PC-3 (cell line): Measurements from ENCODE around the gene ELANE. TPM values are rescaled to one million over a fixed set of nuclear protein-coding genes. Genes with fewer than 3 reads are reported as not detected.

Experiments
- ATAC-seq: fragments of 200-7000 bp; cut with Tn5 transposase; 2 replicates; pipeline ENCODE4 v1.9.1; 2020; ENCODE audit warnings: mild to moderate bottlenecking, moderate library complexity
- BruUV-seq: library from RNA; stranded (reverse); fragments of 400-500 nt; replicated peaks from 2 replicates; lab custom pipeline; 2021; lab: Mats Ljungman, UMichigan
- CTCF ChIA-PET: fragments of 300-600 bp; sonication (Branson Sonifier 250); formaldehyde crosslinking; loops from one replicate; lab custom pipeline; 2022; ENCODE audit warnings: antibody characterized with exemption; lab: Charles Lee
- POLR2A ChIA-PET: fragments of 300-600 bp; sonication (Branson Sonifier 250); formaldehyde crosslinking; loops from one replicate; lab custom pipeline; 2022; ENCODE audit warnings: antibody characterized with exemption; ENCODE audit not compliant: unreplicated experiment; lab: Charles Lee
- DNase-seq: peaks from one replicate; pipeline ENCODE4 v3.0.0-alpha.2; 2015
- H2AFZ ChIP-seq: fragments of 300-600 bp; sonication (generic); 2 replicates; pipeline ENCODE4 v1.6.0; 2016; ENCODE audit warnings: antibody characterized with exemption, low read length
- H3F3A ChIP-seq: fragments of 300-600 bp; sonication (generic); one replicate; pipeline ENCODE4 v1.6.0; 2017; ENCODE audit warnings: antibody characterized with exemption, low read length, control low read depth, mild to moderate bottlenecking; ENCODE audit not compliant: unreplicated experiment
- H3K27ac ChIP-seq: fragments of 300-600 bp; sonication (generic); 2 replicates; pipeline ENCODE4 v1.5.1; 2016; ENCODE audit warnings: mild to moderate bottlenecking, low read length
- H3K27me3 ChIP-seq: fragments of 300-600 bp; sonication (generic); 2 replicates; pipeline ENCODE4 v1.6.1; 2016; ENCODE audit warnings: low read length, mixed read lengths
- H3K36me3 ChIP-seq: fragments of 300-600 bp; sonication (generic); 2 replicates; pipeline ENCODE4 v1.6.1; 2016; ENCODE audit warnings: low read depth, mixed run types, low read length, mixed read lengths
- H3K4me1 ChIP-seq: fragments of 300-600 bp; sonication (generic); 2 replicates; pipeline ENCODE4 v1.5.1; 2016; ENCODE audit warnings: low read length; ENCODE audit not compliant: insufficient read depth
- H3K4me2 ChIP-seq: fragments of 300-600 bp; sonication (generic); 2 replicates; pipeline ENCODE4 v1.6.0; 2016; ENCODE audit warnings: low read length
- H3K4me3 ChIP-seq: fragments of 300-600 bp; sonication (generic); 2 replicates; pipeline ENCODE4 v1.5.1; 2016; ENCODE audit warnings: mild to moderate bottlenecking, low read length, mixed read lengths
- H3K79me2 ChIP-seq: fragments of 300-600 bp; sonication (generic); 2 replicates; pipeline ENCODE4 v1.6.1; 2017; ENCODE audit warnings: low read length, mixed read lengths
- H3K9ac ChIP-seq: fragments of 300-600 bp; sonication (generic); 2 replicates; pipeline ENCODE4 v1.6.0; 2016; ENCODE audit warnings: mild to moderate bottlenecking, low read length
- H3K9me2 ChIP-seq: fragments of 300-600 bp; sonication (generic); replicated peaks from 2 replicates; pipeline ENCODE4 v1.6.1; 2016; ENCODE audit warnings: mixed run types, low read length, mixed read lengths
- H3K9me3 ChIP-seq: fragments of 300-600 bp; sonication (generic); 2 replicates; pipeline ENCODE4 v1.6.1; 2016; ENCODE audit warnings: low read length, mixed read lengths
- H4K20me1 ChIP-seq: fragments of 300-600 bp; sonication (generic); 2 replicates; pipeline ENCODE4 v1.6.1; 2016; ENCODE audit warnings: low read length, mixed read lengths
- CTCF ChIP-seq: fragments of 300-600 bp; sonication (generic); conservative IDR thresholded peaks from 2 replicates; pipeline ENCODE4 v1.5.1; 2017; ENCODE audit warnings: antibody characterized with exemption, low read depth, mild to moderate bottlenecking, low read length
- EZH2 ChIP-seq: fragments of 300-600 bp; sonication (generic); IDR thresholded peaks from one replicate; pipeline ENCODE4 v1.6.1; 2017; ENCODE audit warnings: antibody characterized with exemption, mild to moderate bottlenecking, low read length; ENCODE audit not compliant: unreplicated experiment
- EZH2phosphoT487 ChIP-seq: fragments of 300-600 bp; sonication (generic); IDR thresholded peaks from 2 replicates; pipeline ENCODE4 v1.6.1; 2018; ENCODE audit warnings: mild to moderate bottlenecking, antibody characterized with exemption, low read length, borderline replicate concordance
- intact Hi-C: fragments of 100-400 bp; cut with micrococcal nuclease; formaldehyde crosslinking; loops from 2 replicates; pipeline ENCODE4 v1.9.0; 2023
- total RNA-seq: library from RNA; depleted of rRNA; stranded (reverse); fragments of >200 nt; gene quantifications from 2 replicates; pipeline ENCODE4 v1.2.3, GENCODE V29; 2014

The ELANE gene
- total RNA-seq, 1 experiment from 2014 or later, result not detected

- H3K4me1 ChIP-seq, result peaks cover 9% of the 10 kb centered on the region; the same call in 1 of the 2 replicates
- DNase-seq, result no peak
- H2AFZ ChIP-seq, result no peak overlapping the region
- H4K20me1 ChIP-seq, result no peaks in the 10 kb centered on the region
- H3K27me3 ChIP-seq, result no peaks in the 10 kb centered on the region
- no peaks in the 10 kb centered on the region for H3K79me2 ChIP-seq
- no peak overlapping the region for H3K4me3 ChIP-seq
- H3F3A ChIP-seq, result no peaks in the 10 kb centered on the region
- H3K9me3 ChIP-seq, result no peaks in the 10 kb centered on the region
- H3K27ac ChIP-seq, result no peak overlapping the region
- ChIA-PET CTCF (no interaction called here), POLR2A (no interaction called here)
- ATAC-seq, result no peak
- TF ChIP-seq EZH2 (no peak), EZH2phosphoT487 (no peak), CTCF (no peak)
- H3K4me2 ChIP-seq, result no peak overlapping the region
- intact Hi-C loops, result no loop called here
- H3K36me3 ChIP-seq, result peaks cover 5% of the 10 kb centered on the region; the same call in 1 of the 2 replicates
- H3K9ac ChIP-seq, result no peak overlapping the region
- no peaks in the 10 kb centered on the region for H3K9me2 ChIP-seq
- no TSS peak for BruUV-seq
Observed at GRCh38 chr19:879711-880438, 27.8 kb downstream of the ELANE start.

GRCh38 chr19:881385-882071 is 29.4 kb downstream of the ELANE start:
- no TSS peak for BruUV-seq
- Histone ChIP-seq H3K4me2 (no peak overlapping the region), H3K27ac (no peak overlapping the region), H3K9me3 (no peaks in the 10 kb centered on the region), H3F3A (no peaks in the 10 kb centered on the region), H3K9me2 (no peaks in the 10 kb centered on the region), H3K4me3 (no peak overlapping the region), H3K9ac (no peak overlapping the region), H3K27me3 (no peaks in the 10 kb centered on the region), H3K4me1 (peaks cover 9% of the 10 kb centered on the region; the same call in 1 of the 2 replicates), H3K79me2 (no peaks in the 10 kb centered on the region), H3K36me3 (peaks cover 5% of the 10 kb centered on the region; the same call in 1 of the 2 replicates), H2AFZ (no peak overlapping the region), H4K20me1 (no peaks in the 10 kb centered on the region)
- CTCF ChIA-PET, result no interaction called here
- DNase-seq (no peak), ATAC-seq (no peak)
- TF ChIP-seq EZH2phosphoT487 (no peak), EZH2 (no peak), CTCF (no peak)
- POLR2A ChIA-PET, result no interaction called here
- intact Hi-C loops, result no loop called here
